Neutrophil (primary cell): ENCODE measurements around the gene OSTM1.
"Not testable (repeated sequence)": the region's sequence is repeated elsewhere in the genome, so short reads cannot be mapped to it uniquely, and the experiment has no call there.

Experiments used
- H3K27ac ChIP-seq: fragments of 200-600 bp; sonication (generic); 2 replicates; pipeline ENCODE4 v1.5.1; 2016; ENCODE audit warnings: mild to moderate bottlenecking, moderate library complexity
- H3K27me3 ChIP-seq: fragments of 200-600 bp; sonication (generic); 2 replicates; pipeline ENCODE4 v1.6.0; 2016; ENCODE audit warnings: mild to moderate bottlenecking
- H3K36me3 ChIP-seq: fragments of 200-600 bp; sonication (generic); 2 replicates; pipeline ENCODE4 v1.5.1; 2017
- H3K4me1 ChIP-seq, 2 experiments: fragments of 200-600 bp in 1 of 2; sonication (generic) in 1 of 2; 1 replicate in 1 of 2; 2 replicates in 1 of 2; pipeline versions ENCODE4 v1.5.1 to v1.6.1; 2013 to 2016; ENCODE audit warnings: low read depth in 1 of 2, low read length in 1 of 2, mild to moderate bottlenecking in 1 of 2, moderate library complexity in 1 of 2; ENCODE audit not compliant: control insufficient read depth in 1 of 2, insufficient read depth in 1 of 2
- H3K4me3 ChIP-seq, 2 experiments: fragments of 200-600 bp in 1 of 2; sonication (generic) in 1 of 2; 1 replicate in 1 of 2; 2 replicates in 1 of 2; pipeline ENCODE4 v1.5.1; 2013 to 2016; ENCODE audit warnings: low read depth in 1 of 2, low read length in 1 of 2, mild to moderate bottlenecking in 1 of 2, moderate library complexity in 1 of 2
- H3K9me3 ChIP-seq: fragments of 200-600 bp; sonication (generic); 2 replicates; pipeline ENCODE4 v1.5.1; 2016
- TF ChIP-seq, protein P1 (sequence below): fragments of 200-600 bp; sonication (generic); IDR thresholded peaks from 2 replicates; pipeline ENCODE4 v1.5.1; 2016; ENCODE audit warnings: antibody characterized with exemption

The OSTM1 gene

DNA sequence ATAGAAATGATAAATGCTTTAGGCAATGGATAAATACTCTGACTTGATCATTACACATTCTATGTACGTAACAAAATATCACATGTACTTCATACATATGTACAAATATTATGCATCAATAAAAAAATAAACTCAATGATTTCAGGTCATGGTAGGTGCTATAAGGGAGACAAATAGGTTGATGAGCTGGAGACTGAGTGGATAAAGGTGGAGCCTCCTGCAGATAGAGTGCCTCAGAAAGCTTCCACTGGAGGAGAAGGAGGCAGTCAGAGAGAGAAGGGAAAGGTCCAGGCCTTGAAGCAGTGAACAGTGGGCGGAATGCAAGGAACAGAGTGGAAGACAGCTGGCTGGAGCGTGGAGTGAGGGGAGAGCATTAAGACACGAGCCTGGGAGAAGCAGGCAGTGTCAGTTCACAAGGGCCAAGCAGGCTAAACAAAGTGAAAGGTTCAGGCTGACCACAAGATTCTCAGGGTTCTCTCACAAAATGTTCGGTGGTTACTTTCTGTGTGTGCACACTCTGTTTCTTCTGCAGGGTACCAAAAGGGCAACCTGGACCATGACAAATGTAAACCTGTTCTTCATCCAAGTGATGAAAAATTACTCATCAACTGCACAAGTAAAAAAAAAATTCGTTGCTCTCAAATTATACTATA lies 60.6 kb downstream of the OSTM1 start:
- H3K4me1 ChIP-seq = no peaks in the 10 kb centered on the region
- H3K27ac ChIP-seq = no peak overlapping the region
- H3K9me3 ChIP-seq = peaks cover 7% of the 10 kb centered on the region
- TF ChIP-seq, protein P1, sequence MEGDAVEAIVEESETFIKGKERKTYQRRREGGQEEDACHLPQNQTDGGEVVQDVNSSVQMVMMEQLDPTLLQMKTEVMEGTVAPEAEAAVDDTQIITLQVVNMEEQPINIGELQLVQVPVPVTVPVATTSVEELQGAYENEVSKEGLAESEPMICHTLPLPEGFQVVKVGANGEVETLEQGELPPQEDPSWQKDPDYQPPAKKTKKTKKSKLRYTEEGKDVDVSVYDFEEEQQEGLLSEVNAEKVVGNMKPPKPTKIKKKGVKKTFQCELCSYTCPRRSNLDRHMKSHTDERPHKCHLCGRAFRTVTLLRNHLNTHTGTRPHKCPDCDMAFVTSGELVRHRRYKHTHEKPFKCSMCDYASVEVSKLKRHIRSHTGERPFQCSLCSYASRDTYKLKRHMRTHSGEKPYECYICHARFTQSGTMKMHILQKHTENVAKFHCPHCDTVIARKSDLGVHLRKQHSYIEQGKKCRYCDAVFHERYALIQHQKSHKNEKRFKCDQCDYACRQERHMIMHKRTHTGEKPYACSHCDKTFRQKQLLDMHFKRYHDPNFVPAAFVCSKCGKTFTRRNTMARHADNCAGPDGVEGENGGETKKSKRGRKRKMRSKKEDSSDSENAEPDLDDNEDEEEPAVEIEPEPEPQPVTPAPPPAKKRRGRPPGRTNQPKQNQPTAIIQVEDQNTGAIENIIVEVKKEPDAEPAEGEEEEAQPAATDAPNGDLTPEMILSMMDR = no peak
- H3K27me3 ChIP-seq = no peaks in the 10 kb centered on the region
- H3K4me3 ChIP-seq = no peak overlapping the region
- no peaks in the 10 kb centered on the region for H3K36me3 ChIP-seq

DNA sequence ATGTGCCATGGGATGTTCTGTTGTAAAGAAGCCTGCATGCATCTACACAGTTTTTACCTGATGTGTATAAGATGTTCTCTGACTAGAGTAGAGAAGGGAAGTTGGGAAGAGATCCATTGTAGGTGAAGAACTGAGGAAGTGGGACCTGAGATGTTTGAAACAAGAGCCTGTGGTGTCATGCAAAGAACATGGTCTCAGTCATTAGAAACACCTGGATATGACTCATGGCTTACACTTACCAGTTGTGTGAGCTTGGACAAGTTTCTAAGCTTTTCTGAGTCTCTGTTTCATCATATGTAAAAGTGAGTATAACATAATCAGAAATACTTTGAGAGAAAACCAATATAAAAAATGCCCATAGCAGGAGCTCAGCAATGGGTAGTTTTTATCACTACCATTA lies 64.6 kb downstream of the OSTM1 start:
- no peaks in the 10 kb centered on the region for H3K9me3 ChIP-seq
- no peaks in the 10 kb centered on the region for H3K27me3 ChIP-seq
- H3K36me3 ChIP-seq = no peaks in the 10 kb centered on the region
- no peak overlapping the region for H3K4me3 ChIP-seq
- H3K4me1 ChIP-seq = no peaks in the 10 kb centered on the region
- no peak overlapping the region for H3K27ac ChIP-seq
- TF ChIP-seq, protein P1 = no peak

DNA sequence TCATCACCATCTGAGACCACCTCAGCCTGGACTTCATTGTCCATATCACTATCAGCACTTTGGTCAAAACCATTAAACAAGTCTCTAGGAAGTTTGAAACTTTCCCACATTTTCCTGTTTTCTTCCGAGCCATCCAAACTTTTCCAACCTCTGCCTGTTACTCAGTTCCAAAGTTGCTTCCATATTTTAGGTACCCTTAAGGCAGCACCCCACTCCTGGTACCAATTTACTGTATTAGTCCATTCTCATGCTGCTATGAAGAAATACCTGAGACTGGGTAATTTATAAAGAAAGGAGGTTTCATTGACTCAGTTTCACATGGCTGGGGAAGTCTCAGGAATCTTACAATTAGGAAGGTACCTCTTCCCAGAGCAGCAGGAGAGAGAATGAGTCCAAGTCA lies 65.3 kb downstream of the OSTM1 start:
- not testable (repeated sequence) for H3K4me1 ChIP-seq, H3K27me3 ChIP-seq, H3K36me3 ChIP-seq, H3K9me3 ChIP-seq, H3K4me3 ChIP-seq, H3K27ac ChIP-seq

DNA sequence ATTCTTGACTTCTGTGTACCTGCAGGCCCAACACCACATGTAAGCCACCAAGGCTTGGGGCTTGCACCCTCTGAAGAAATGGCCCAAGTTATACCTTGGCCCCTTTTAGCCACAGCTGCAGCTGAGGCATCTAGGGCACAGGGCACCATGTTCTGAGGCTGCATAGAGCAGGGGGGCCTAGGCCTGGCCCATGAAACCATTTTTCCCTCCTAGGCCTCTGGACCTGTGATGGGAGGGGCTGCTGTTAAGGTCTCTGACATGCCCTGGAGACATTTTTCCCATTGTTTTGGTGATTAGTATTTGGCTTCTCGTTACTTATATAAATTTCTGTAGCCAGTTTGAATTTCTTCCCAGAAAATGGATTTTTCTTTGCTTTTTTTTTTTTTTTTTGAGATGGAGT lies 66.2 kb downstream of the OSTM1 start:
- no peaks in the 10 kb centered on the region for H3K9me3 ChIP-seq
- no peaks in the 10 kb centered on the region for H3K36me3 ChIP-seq
- TF ChIP-seq, protein P1 = no peak
- no peaks in the 10 kb centered on the region for H3K27me3 ChIP-seq
- H3K4me1 ChIP-seq = no peaks in the 10 kb centered on the region
- H3K4me3 ChIP-seq = no peak overlapping the region
- no peak overlapping the region for H3K27ac ChIP-seq

DNA sequence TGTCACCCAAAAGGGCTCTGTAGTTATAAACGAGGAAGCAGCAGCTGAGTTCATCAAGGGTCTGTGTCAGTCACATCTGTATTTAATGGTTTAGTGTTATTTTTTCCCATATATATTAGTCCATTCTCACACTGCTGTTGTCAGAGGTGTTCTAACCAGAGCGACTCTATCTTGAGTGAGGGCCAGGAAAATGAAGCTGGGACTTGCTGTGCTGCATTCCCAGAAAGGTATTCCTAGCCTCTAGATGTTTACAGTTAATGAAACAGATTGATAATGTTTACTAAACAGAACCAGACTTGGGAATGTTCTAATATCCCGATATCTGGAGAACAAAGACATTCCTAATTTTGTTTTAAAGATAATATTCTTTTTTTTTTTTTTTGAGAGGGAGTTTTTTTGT lies 68.6 kb downstream of the OSTM1 start:
- Histone ChIP-seq H3K36me3 (no peaks in the 10 kb centered on the region), H3K4me1 (no peaks in the 10 kb centered on the region), H3K4me3 (no peak overlapping the region), H3K27ac (no peak overlapping the region), H3K9me3 (no peaks in the 10 kb centered on the region), H3K27me3 (no peaks in the 10 kb centered on the region)
- TF ChIP-seq, protein P1 = no peak

DNA sequence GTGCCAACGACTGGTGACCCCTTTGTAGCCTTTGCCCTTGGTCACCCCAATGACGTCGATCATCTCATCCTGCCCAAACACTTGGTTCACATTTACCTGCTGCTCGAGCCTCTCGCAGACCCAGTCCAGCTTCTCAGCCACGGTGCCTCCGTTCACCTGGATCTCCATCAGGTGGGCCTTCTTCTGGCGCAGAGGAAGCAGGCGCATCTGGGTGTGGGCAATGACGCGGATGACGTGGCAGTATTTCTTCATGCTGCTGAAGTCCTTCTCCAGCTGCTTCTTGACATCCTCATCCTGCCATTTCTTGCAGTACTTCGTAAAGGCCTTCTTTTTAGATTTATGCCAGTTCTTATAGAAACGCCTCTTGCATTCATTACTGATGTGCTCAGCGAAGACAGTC lies 69.7 kb downstream of the OSTM1 start:
- Histone ChIP-seq H3K4me1 (no peaks in the 10 kb centered on the region), H3K27ac (no peak overlapping the region), H3K9me3 (no peaks in the 10 kb centered on the region), H3K36me3 (no peaks in the 10 kb centered on the region), H3K4me3 (no peak overlapping the region), H3K27me3 (no peaks in the 10 kb centered on the region)
- TF ChIP-seq, protein P1 = no peak
